Activated naive CD4-positive, alpha-beta T cell treated with anti-CD3 and anti-CD28 coated beads for 36 hours (primary cell): ENCODE data around the gene CGA. TPM values are rescaled to one million over a fixed set of nuclear protein-coding genes. Genes with fewer than 3 reads are reported as not detected.

Experiments
- CTCF ChIA-PET: fragments of 350-600 bp; sonication (Branson Sonifier 250); formaldehyde crosslinking; loops from one replicate; lab custom pipeline; 2021; ENCODE audit warnings: antibody characterized with exemption; lab: Charles Lee
- DNase-seq: peaks from one replicate; pipeline ENCODE4 v3.0.0-alpha.2; 2020
- H3K27ac Mint-ChIP-seq: one replicate; pipeline ENCODE4 v1.8.0; 2021; ENCODE audit warnings: mild to moderate bottlenecking, mixed read lengths
- H3K27me3 Mint-ChIP-seq: one replicate; pipeline ENCODE4 v1.8.0; 2021; ENCODE audit warnings: low read depth, mixed read lengths
- H3K36me3 Mint-ChIP-seq: one replicate; pipeline ENCODE4 v1.8.0; 2021; ENCODE audit warnings: low read depth, mixed read lengths
- H3K4me1 Mint-ChIP-seq: one replicate; pipeline ENCODE4 v1.8.0; 2021; ENCODE audit warnings: low read depth, mixed read lengths
- H3K4me3 Mint-ChIP-seq: one replicate; pipeline ENCODE4 v1.8.0; 2021; ENCODE audit warnings: mild to moderate bottlenecking, moderate library complexity, mixed read lengths
- H3K9me3 Mint-ChIP-seq: one replicate; pipeline ENCODE4 v1.8.0; 2021; ENCODE audit warnings: mixed read lengths
- intact Hi-C: fragments of 100-400 bp; cut with micrococcal nuclease; formaldehyde crosslinking; loops from one replicate; pipeline ENCODE4 v1.15.1; 2023
- total RNA-seq, 2 experiments: library from RNA; stranded (reverse); gene quantifications; one replicate each; pipeline ENCODE4 v1.2.3, GENCODE V29; 2021

CGA gene
- total RNA-seq, 2 experiments from 2014 or later, result not detected

DNA sequence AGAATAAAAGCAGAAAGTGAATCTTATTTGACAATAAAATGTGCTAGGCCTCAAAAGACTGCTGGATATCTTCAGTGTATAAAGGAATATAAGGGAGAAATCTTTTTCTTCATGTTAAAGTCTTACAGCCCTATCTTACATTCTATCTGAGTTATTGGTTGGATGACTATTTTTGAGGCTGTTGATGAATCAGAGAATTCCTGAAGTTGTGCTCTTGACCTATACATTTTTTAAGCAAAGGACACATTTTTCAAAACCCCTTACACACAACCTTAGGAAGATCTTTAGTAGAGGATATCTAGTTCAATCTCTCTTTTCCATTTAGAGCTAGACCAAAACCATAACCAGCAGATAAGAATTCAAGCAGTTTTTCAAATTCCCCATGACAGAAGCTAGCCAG lies 10.9 kb upstream of the CGA start:
- Mint-ChIP-seq H3K4me1 (no peaks in the 10 kb centered on the region), H3K27ac (no peak overlapping the region), H3K36me3 (no peaks in the 10 kb centered on the region), H3K4me3 (no peak overlapping the region), H3K27me3 (peaks cover 8% of the 10 kb centered on the region), H3K9me3 (no peaks in the 10 kb centered on the region)
- CTCF ChIA-PET, result interaction anchor here (0.9 kb wide), 1 partner anchor 63 kb away, joined by 4 read pairs; no protein-coding TSS in a partner anchor
- intact Hi-C loops, result no loop called here
- DNase-seq, result no peak

DNA sequence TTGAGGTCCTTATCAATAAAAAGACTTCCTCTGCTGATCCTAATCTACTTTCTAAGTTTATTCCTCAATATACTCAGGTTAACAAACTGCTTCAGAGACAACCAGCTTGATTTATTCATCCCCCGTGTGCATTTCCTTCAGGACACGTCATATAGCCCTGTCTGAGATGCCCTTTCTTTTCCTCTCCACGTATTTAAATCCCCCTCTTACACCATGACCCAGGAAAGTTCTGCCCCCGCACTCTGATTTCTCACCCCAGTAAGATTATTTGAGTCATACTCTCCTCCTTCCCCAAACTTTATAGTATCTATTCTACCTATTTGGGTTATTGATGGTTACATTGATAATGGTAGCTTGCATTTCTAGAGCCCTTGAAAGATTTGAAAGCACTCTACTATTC lies 9.8 kb upstream of the CGA start:
- no peak for DNase-seq
- Mint-ChIP-seq H3K27me3 (peaks cover 4% of the 10 kb centered on the region), H3K9me3 (no peaks in the 10 kb centered on the region), H3K36me3 (no peaks in the 10 kb centered on the region), H3K27ac (no peak overlapping the region), H3K4me3 (no peak overlapping the region), H3K4me1 (no peaks in the 10 kb centered on the region)
- intact Hi-C loops, result no loop called here
- CTCF ChIA-PET, result interaction anchor here (0.6 to 1.8 kb wide), 4 partner anchors 24 to 79 kb away, joined by 3 to 4 read pairs (median 4); no protein-coding TSS in a partner anchor

DNA sequence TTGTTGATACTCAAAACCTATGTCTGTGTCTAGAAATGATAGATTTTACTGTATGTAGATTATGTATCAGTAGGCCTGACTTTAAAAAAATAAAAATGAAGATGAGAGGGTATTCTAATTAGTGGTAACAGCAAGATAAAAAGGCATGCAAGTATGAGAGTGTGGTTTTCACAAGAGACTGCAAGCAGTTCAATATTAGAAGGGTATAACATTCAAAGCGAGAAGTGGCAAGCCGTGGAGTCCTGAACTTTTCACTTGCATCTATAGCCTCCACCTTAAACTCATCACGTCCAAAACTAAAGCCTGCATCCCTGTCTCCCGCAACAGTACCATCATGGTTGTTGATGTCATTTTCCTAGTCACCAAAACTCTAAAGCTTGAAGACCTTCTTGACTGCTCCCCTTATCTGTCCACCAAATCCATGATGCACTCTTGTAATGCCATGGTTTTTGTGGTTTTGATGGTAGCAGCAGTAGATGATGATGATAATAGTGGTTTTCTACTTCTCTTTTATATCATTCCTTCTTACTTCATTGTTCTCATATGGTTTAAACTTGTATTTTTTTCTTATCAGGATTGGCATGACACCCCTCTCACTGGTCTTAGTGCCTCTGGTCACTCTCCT lies 9.2 kb upstream of the CGA start:
- no peak overlapping the region for H3K27ac Mint-ChIP-seq
- CTCF ChIA-PET, result interaction anchor here (0.6 to 1.8 kb wide), 4 partner anchors 16 to 80 kb away, joined by 3 to 4 read pairs (median 3); no protein-coding TSS in a partner anchor
- H3K36me3 Mint-ChIP-seq, result no peaks in the 10 kb centered on the region
- no peak for DNase-seq
- no peaks in the 10 kb centered on the region for H3K9me3 Mint-ChIP-seq
- intact Hi-C loops, result no loop called here
- H3K27me3 Mint-ChIP-seq, result peaks cover 4% of the 10 kb centered on the region
- H3K4me3 Mint-ChIP-seq, result no peak overlapping the region
- no peaks in the 10 kb centered on the region for H3K4me1 Mint-ChIP-seq

DNA sequence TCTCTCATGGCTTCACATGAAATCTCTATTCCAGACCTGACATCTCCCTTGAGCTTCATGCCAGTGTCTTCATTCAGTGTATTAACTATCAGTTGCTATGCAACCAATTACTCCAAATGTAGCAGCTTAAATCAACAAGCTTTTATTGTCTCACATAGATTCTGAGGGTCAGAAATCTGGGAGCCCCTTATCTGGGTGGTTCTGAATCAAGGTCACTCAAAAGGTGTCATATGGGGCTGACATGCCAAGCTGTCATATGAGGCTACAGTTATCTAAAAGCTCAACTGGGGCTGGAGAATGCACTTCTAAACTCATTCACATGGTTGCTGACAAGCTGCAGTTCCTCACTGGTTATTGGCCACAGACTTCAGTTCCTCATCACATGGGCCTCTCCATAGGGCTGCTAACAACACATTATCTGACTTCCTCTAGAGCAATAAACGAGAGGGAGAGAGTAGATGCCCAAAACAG lies 7.3 kb upstream of the CGA start:
- CTCF ChIA-PET, result no interaction called here
- Mint-ChIP-seq H3K27ac (no peak overlapping the region), H3K9me3 (no peaks in the 10 kb centered on the region), H3K27me3 (no peaks in the 10 kb centered on the region), H3K4me1 (no peaks in the 10 kb centered on the region), H3K36me3 (no peaks in the 10 kb centered on the region), H3K4me3 (no peak overlapping the region)
- no peak for DNase-seq
- intact Hi-C loops, result no loop called here

DNA sequence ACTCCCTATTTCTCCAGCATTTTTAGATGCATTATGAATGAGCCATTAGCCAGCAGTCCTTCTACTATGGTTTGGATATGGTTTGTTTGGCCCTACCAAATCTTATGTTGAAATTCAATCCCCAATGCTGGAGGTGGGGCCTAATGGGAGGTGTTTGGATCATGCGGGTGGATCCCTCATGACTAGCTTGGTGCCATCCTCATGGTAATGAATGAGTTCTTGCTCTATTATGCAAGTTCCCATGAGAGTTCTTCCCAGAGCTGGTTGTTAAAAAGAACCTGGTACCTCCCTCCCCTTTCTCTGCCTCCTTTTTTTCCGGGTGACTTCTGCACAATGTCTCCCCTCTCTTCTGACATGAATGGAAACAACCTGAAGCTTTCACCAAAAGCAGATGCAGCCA lies 6.2 kb upstream of the CGA start:
- Mint-ChIP-seq H3K27me3 (no peaks in the 10 kb centered on the region), H3K4me3 (no peak overlapping the region), H3K36me3 (no peaks in the 10 kb centered on the region), H3K27ac (no peak overlapping the region), H3K4me1 (no peaks in the 10 kb centered on the region), H3K9me3 (no peaks in the 10 kb centered on the region)
- CTCF ChIA-PET, result interaction anchor here (2.4 kb wide), 1 partner anchor 22 kb away, joined by 8 read pairs; no protein-coding TSS in a partner anchor
- intact Hi-C loops, result no loop called here
- no peak for DNase-seq

DNA sequence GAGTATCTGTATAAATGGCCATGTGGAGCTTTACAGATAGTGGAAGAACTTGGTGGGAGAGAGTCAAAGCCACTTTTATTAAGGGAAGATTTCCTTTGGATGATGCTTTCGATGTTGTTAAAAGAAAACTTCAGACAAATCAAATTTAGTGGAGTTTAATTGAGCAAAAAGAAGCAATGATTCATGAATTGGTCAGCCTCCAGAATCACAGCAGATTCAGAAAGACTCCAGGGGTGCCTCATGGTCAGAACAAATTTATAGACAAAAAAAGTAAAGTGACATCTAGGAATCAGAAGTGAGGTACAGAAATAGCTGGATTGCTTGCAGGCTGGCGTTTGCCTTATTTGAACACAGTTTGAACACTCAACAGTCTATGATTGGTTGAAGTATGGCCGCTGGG lies 5.3 kb upstream of the CGA start:
- no peak overlapping the region for H3K4me3 Mint-ChIP-seq
- H3K36me3 Mint-ChIP-seq, result no peaks in the 10 kb centered on the region
- no peaks in the 10 kb centered on the region for H3K4me1 Mint-ChIP-seq
- no peak for DNase-seq
- peaks cover 5% of the 10 kb centered on the region for H3K27me3 Mint-ChIP-seq
- no peak overlapping the region for H3K27ac Mint-ChIP-seq
- intact Hi-C loops, result no loop called here
- H3K9me3 Mint-ChIP-seq, result no peaks in the 10 kb centered on the region
- CTCF ChIA-PET, result interaction anchor here (1.0 to 2.4 kb wide), 2 partner anchors 21 to 33 kb away, joined by 3 to 8 read pairs; no protein-coding TSS in a partner anchor

DNA sequence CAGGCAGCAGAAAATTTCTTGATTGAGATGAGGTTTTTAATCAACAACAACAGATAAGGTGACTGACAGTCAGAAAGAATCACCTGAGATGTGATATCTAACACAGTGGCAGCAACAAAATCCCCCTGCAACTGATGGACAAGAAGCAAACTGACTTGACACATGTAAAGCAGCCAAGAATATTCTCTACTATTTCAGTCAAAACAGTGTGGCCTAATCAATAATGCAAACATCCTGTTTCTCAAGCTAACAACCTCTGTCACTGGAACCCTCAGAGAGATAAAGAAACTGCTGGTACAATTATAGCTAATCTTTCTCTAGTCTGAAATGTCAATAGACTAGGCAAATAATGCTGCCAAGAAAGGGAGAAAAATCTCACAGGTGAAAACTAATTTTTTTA lies 4.6 kb upstream of the CGA start:
- Mint-ChIP-seq H3K27me3 (peaks cover 8% of the 10 kb centered on the region), H3K36me3 (no peaks in the 10 kb centered on the region), H3K4me3 (no peak overlapping the region), H3K9me3 (no peaks in the 10 kb centered on the region), H3K4me1 (no peaks in the 10 kb centered on the region), H3K27ac (no peak overlapping the region)
- no peak for DNase-seq
- intact Hi-C loops, result no loop called here
- CTCF ChIA-PET, result interaction anchor here (1.0 to 2.4 kb wide), 2 partner anchors 20 to 32 kb away, joined by 3 to 8 read pairs; no protein-coding TSS in a partner anchor

DNA sequence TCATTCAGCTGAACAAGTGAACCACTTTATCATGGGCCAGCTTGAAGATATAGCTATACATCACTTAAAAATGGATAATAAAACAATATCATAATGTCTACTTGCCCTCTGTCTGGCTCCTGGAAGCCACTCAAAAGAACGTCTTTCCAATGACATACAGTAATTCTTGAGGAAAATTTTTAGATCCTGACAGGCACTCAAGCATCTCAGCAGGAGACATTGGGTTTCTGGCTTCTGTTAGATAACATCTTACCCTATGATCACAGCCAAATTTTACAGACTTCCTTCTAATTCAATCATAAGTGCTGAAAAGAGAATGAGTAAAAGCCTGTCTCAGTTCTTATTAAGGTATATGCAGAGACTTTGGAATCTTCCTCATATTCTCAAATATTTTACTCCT lies 330 bp downstream of the CGA start:
- Mint-ChIP-seq H3K27ac (no peak overlapping the region), H3K4me1 (no peaks in the 10 kb centered on the region), H3K36me3 (no peaks in the 10 kb centered on the region), H3K9me3 (no peaks in the 10 kb centered on the region), H3K27me3 (peaks cover 10% of the 10 kb centered on the region), H3K4me3 (no peak overlapping the region)
- CTCF ChIA-PET, result interaction anchor here (0.9 to 2.8 kb wide), 3 partner anchors 9 to 27 kb away, joined by 3 to 9 read pairs (median 3); no protein-coding TSS in a partner anchor
- intact Hi-C loops, result no loop called here
- DNase-seq, result no peak

DNA sequence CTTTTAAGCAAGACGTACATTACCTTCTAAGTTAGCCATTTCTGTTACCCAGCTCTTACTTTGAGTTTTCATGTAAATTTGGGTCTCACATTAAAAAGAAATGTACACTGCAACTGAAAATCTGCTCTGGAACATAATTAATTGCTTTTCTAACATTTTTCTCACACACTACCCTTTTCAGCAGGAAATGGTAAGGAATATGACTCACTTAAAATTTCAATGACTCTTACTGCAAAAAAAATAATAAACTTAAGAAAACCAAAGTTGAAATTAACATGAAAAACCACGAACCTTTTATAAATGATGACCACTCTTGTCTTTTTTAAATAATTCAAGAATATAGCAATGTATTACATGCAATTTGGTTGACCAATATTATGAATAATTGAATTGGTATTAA lies 1.3 kb downstream of the CGA start:
- H3K36me3 Mint-ChIP-seq, result no peaks in the 10 kb centered on the region
- no peaks in the 10 kb centered on the region for H3K9me3 Mint-ChIP-seq
- no peaks in the 10 kb centered on the region for H3K4me1 Mint-ChIP-seq
- peaks cover 10% of the 10 kb centered on the region for H3K27me3 Mint-ChIP-seq
- intact Hi-C loops, result no loop called here
- no peak overlapping the region for H3K4me3 Mint-ChIP-seq
- no peak for DNase-seq
- H3K27ac Mint-ChIP-seq, result no peak overlapping the region
- CTCF ChIA-PET, result interaction anchor here (1.2 to 2.8 kb wide), 2 partner anchors 8 to 15 kb away, joined by 3 to 9 read pairs; no protein-coding TSS in a partner anchor

DNA sequence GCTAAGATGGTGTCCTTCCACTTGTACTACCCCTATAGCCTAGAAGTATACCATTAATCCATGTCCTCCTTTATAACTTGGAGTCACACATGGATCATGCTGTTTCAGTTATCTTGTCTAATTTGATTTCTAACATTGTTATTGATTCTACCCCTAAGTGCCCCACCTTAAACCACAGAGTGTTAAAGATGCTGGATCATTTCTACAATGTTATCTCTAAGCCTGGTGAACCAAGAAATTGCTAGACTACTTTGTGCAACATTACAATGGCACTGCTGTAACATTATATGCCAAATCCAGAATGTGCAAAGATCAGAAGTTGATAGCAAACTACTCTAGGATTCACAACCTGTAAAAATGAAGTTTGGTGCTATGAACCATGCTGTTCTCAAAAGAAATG lies 1.7 kb downstream of the CGA start:
- no peak overlapping the region for H3K4me3 Mint-ChIP-seq
- intact Hi-C loops, result no loop called here
- no peaks in the 10 kb centered on the region for H3K9me3 Mint-ChIP-seq
- H3K27me3 Mint-ChIP-seq, result peaks cover 10% of the 10 kb centered on the region
- no peaks in the 10 kb centered on the region for H3K36me3 Mint-ChIP-seq
- H3K4me1 Mint-ChIP-seq, result no peaks in the 10 kb centered on the region
- no peak overlapping the region for H3K27ac Mint-ChIP-seq
- no peak for DNase-seq
- CTCF ChIA-PET, result no interaction called here

DNA sequence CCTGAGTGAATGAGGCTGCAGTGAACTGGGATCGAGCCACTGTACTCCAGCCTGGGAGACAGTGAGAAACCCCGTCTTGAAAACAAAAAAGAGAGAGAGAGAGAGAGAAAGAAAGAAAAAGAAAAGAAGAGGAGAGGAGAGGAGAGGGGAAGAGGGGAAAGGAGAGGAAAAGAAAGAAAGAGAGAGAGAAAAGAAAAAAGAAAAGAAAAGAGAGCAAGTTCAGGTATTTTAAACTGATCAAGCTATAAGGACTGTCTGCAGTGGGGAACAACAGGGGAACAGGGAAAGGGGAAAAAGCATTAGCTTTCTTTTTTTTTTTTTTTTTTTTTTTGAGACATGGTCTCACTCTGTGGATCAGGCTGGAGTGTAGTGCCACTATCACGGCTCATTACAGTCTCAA lies 2.5 kb downstream of the CGA start:
- no peaks in the 10 kb centered on the region for H3K4me1 Mint-ChIP-seq

DNA sequence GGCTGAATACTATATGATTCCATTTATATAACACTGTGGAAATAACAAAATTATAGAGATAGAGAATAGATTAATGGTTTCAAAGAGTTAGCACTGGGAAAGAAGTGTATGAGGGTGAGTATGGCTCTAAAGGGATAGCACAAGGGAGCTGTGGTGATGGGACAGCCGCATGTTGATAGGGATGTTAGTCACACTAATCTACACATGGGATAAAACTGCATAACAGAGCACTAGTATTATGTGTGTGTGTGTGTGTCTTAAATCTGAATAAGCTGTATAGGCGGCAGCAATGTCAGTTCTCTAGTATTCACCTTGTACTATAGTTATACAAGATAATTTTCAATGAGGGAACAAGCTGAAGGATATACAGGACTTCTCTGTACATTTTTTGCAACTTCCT lies 5.8 kb downstream of the CGA start:
- H3K27ac Mint-ChIP-seq, result no peak overlapping the region
- no peaks in the 10 kb centered on the region for H3K9me3 Mint-ChIP-seq
- H3K4me3 Mint-ChIP-seq, result no peak overlapping the region
- no peaks in the 10 kb centered on the region for H3K36me3 Mint-ChIP-seq
- no peak for DNase-seq
- intact Hi-C loops, result no loop called here
- no peaks in the 10 kb centered on the region for H3K4me1 Mint-ChIP-seq
- peaks cover 4% of the 10 kb centered on the region for H3K27me3 Mint-ChIP-seq
- CTCF ChIA-PET, result interaction anchor here (2.2 kb wide), 1 partner anchor 10 kb away, joined by 5 read pairs; no protein-coding TSS in a partner anchor

More for the DNA sequence above, 2.5 kb downstream of the CGA start:
- no peak for DNase-seq
- no peak overlapping the region for H3K27ac Mint-ChIP-seq
- intact Hi-C loops, result no loop called here
- H3K4me3 Mint-ChIP-seq, result no peak overlapping the region
- CTCF ChIA-PET, result interaction anchor here (1.8 kb wide), 1 partner anchor 13 kb away, joined by 5 read pairs; no protein-coding TSS in a partner anchor
- no peaks in the 10 kb centered on the region for H3K9me3 Mint-ChIP-seq
- peaks cover 10% of the 10 kb centered on the region for H3K27me3 Mint-ChIP-seq
- no peaks in the 10 kb centered on the region for H3K36me3 Mint-ChIP-seq

DNA sequence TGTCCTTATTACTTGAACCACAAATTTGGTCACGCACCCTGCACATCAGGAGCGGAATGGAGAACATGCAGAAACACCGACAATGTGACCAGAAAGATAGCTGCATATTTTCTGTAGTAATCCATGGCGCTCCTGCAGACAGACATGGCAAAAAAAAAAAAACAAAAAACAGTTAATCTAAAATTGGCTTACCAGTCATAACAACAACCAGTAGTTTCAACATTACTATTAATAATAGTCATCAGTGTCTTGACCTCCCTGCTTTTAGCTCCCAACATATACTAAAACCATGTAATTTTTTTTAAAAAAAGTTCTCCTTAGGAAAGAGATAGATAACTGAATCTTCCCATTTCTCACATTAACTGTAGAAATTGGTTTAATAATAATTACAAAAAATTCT lies 6.8 kb downstream of the CGA start:
- no peak for DNase-seq
- H3K4me3 Mint-ChIP-seq, result no peak overlapping the region

More for the DNA sequence above, 6.8 kb downstream of the CGA start:
- no peaks in the 10 kb centered on the region for H3K36me3 Mint-ChIP-seq
- CTCF ChIA-PET, result interaction anchor here (0.6 to 1.7 kb wide), 4 partner anchors 9 to 1047 kb away, joined by 3 to 11 read pairs (median 6); no protein-coding TSS in a partner anchor
- peaks cover 7% of the 10 kb centered on the region for H3K27me3 Mint-ChIP-seq
- intact Hi-C loops, result no loop called here
- no peaks in the 10 kb centered on the region for H3K4me1 Mint-ChIP-seq
- H3K9me3 Mint-ChIP-seq, result no peaks in the 10 kb centered on the region
- no peak overlapping the region for H3K27ac Mint-ChIP-seq
